DOHH2 (cell line): ENCODE measurements around the gene CDC16.

Experiments used
- H3F3A ChIP-seq: fragments of 200-600 bp; sonication (generic), shearing (Covaris generic); 2 replicates; pipeline ENCODE4 v1.6.0; 2016; ENCODE audit warnings: antibody characterized with exemption, mild to moderate bottlenecking; ENCODE audit not compliant: control insufficient read depth, insufficient read depth
- H3K27ac ChIP-seq: fragments of 200-600 bp; sonication (generic); 2 replicates; pipeline ENCODE4 v1.5.1; 2014; ENCODE audit warnings: low read depth, mild to moderate bottlenecking, low read length, moderate library complexity
- H3K27me3 ChIP-seq: fragments of 200-600 bp; sonication (generic); 2 replicates; pipeline ENCODE4 v1.6.1; 2014; ENCODE audit warnings: mild to moderate bottlenecking, low read length, mixed read lengths; ENCODE audit not compliant: control insufficient read depth
- H3K36me3 ChIP-seq: fragments of 200-600 bp; sonication (generic); 2 replicates; pipeline ENCODE4 v1.6.1; 2014; ENCODE audit warnings: mild to moderate bottlenecking, low read length, moderate library complexity, mixed read lengths; ENCODE audit not compliant: control insufficient read depth
- H3K4me1 ChIP-seq: fragments of 200-600 bp; sonication (generic); 2 replicates; pipeline ENCODE4 v1.6.1; 2014; ENCODE audit warnings: mild to moderate bottlenecking, low read length, mixed read lengths; ENCODE audit not compliant: control insufficient read depth
- H3K4me2 ChIP-seq: fragments of 200-600 bp; sonication (generic); 2 replicates; pipeline ENCODE4 v1.6.0; 2014; ENCODE audit warnings: mild to moderate bottlenecking, low read length, moderate library complexity
- H3K4me3 ChIP-seq: fragments of 200-600 bp; sonication (generic); 2 replicates; pipeline ENCODE4 v1.5.1; 2014; ENCODE audit warnings: mild to moderate bottlenecking, low read length, mixed read lengths
- H3K79me2 ChIP-seq: fragments of 200-600 bp; sonication (generic); 2 replicates; pipeline ENCODE4 v1.6.1; 2014; ENCODE audit warnings: mild to moderate bottlenecking, low read length, mixed read lengths; ENCODE audit not compliant: control insufficient read depth
- H3K9me2 ChIP-seq: fragments of 200-600 bp; sonication (generic); replicated peaks from 2 replicates; pipeline ENCODE4 v1.6.1; 2014; ENCODE audit warnings: mild to moderate bottlenecking, low read length, mixed read lengths; ENCODE audit not compliant: control insufficient read depth
- H3K9me3 ChIP-seq: fragments of 200-600 bp; sonication (generic); 2 replicates; pipeline ENCODE4 v1.6.1; 2014; ENCODE audit warnings: antibody characterized with exemption, low read length, mixed read lengths; ENCODE audit not compliant: control insufficient read depth, insufficient read depth
- H4K20me1 ChIP-seq: fragments of 200-600 bp; sonication (generic); 2 replicates; pipeline ENCODE4 v1.6.0; 2014; ENCODE audit warnings: low read depth, mild to moderate bottlenecking, antibody characterized with exemption, low read length, moderate library complexity; ENCODE audit not compliant: control insufficient read depth, insufficient read depth
- CTCF ChIP-seq: fragments of 200-600 bp; sonication (generic); IDR thresholded peaks from one replicate; pipeline ENCODE4 v1.5.1; 2014; ENCODE audit warnings: antibody characterized with exemption, mild to moderate bottlenecking, low read depth, low read length; ENCODE audit not compliant: poor library complexity, severe bottlenecking
- EZH2phosphoT487 ChIP-seq: fragments of 200-600 bp; sonication (generic); IDR thresholded peaks from 2 replicates; pipeline ENCODE4 v1.6.1; 2017; ENCODE audit warnings: borderline replicate concordance, mild to moderate bottlenecking, antibody characterized with exemption, low read length, moderate library complexity, mixed read lengths

The CDC16 gene

GRCh38 chr13:114319441-114319913, 84.8 kb downstream of the CDC16 start:
- no peak overlapping the region for H3K27ac ChIP-seq
- H3F3A ChIP-seq = peaks cover 11% of the 10 kb centered on the region
- H3K4me1 ChIP-seq = peaks cover 51% of the 10 kb centered on the region
- peaks cover 97% of the 10 kb centered on the region for H3K36me3 ChIP-seq
- no peak for TF ChIP-seq EZH2phosphoT487
- no peak for TF ChIP-seq CTCF
- no peaks in the 10 kb centered on the region for H3K9me3 ChIP-seq
- H3K9me2 ChIP-seq = no peaks in the 10 kb centered on the region
- no peak overlapping the region for H3K4me3 ChIP-seq
- H4K20me1 ChIP-seq = peaks cover 55% of the 10 kb centered on the region
- H3K79me2 ChIP-seq = peaks cover 99% of the 10 kb centered on the region
- peak overlapping the region; percentile 84 for H3K4me2 ChIP-seq
- H3K27me3 ChIP-seq = no peaks in the 10 kb centered on the region

GRCh38 chr13:114320065-114320464, 85.4 kb downstream of the CDC16 start:
- Histone ChIP-seq H3K9me2 (no peaks in the 10 kb centered on the region), H3K4me3 (no peak overlapping the region), H3K9me3 (no peaks in the 10 kb centered on the region), H3K36me3 (peaks cover 97% of the 10 kb centered on the region), H3K4me2 (no peak overlapping the region), H3K4me1 (peaks cover 57% of the 10 kb centered on the region), H3F3A (peaks cover 6% of the 10 kb centered on the region; the same call in 1 of the 2 replicates), H3K27ac (no peak overlapping the region), H3K27me3 (no peaks in the 10 kb centered on the region), H4K20me1 (peaks cover 51% of the 10 kb centered on the region), H3K79me2 (peaks cover 99% of the 10 kb centered on the region)
- TF ChIP-seq CTCF (no peak), EZH2phosphoT487 (no peak)

- Histone ChIP-seq H4K20me1 (peaks cover 45% of the 10 kb centered on the region), H3K36me3 (peaks cover 97% of the 10 kb centered on the region), H3K79me2 (peaks cover 99% of the 10 kb centered on the region), H3F3A (peaks cover 16% of the 10 kb centered on the region; the same call in 1 of the 2 replicates), H3K4me1 (peaks cover 54% of the 10 kb centered on the region), H3K9me2 (no peaks in the 10 kb centered on the region), H3K9me3 (no peaks in the 10 kb centered on the region), H3K4me2 (no peak overlapping the region), H3K27me3 (no peaks in the 10 kb centered on the region), H3K4me3 (no peak overlapping the region), H3K27ac (no peak overlapping the region)
- TF ChIP-seq CTCF (no peak), EZH2phosphoT487 (no peak)
Observed at GRCh38 chr13:114321256-114321655, 86.6 kb downstream of the CDC16 start.
